H1 (cell line): Measurements from ENCODE around the gene TNRC6B.

Source experiments
- CEBPB ChIP-seq: IDR thresholded peaks from 2 replicates; pipeline ENCODE4 v1.6.1; 2012; ENCODE audit warnings: low read depth, low read length
- CTCF ChIP-seq, 3 experiments: IDR thresholded peaks; 1 replicate in 2 of 3; 2 replicates in 1 of 3; pipeline versions ENCODE4 v1.5.1 to v1.6.1; 2011; ENCODE audit warnings: low read length in 3 of 3, mild to moderate bottlenecking in 3 of 3, inconsistent platforms in 2 of 3, low read depth in 1 of 3, moderate library complexity in 1 of 3; ENCODE audit not compliant: insufficient read depth in 1 of 3; ENCODE audit errors: control extremely low read depth in 1 of 3
- EZH2 ChIP-seq: fragments of 200-600 bp; sonication (generic); IDR thresholded peaks from 2 replicates; pipeline ENCODE4 v1.7.1; 2012; ENCODE audit warnings: low read depth, mild to moderate bottlenecking, moderate library complexity, low read length, inconsistent platforms; ENCODE audit not compliant: severe bottlenecking
- PHF8 ChIP-seq: fragments of 200-600 bp; sonication (generic); conservative IDR thresholded peaks from 2 replicates; pipeline ENCODE4 v1.7.1; 2012; ENCODE audit warnings: low read depth, mild to moderate bottlenecking, inconsistent platforms, low read length, moderate library complexity
- POLR2A ChIP-seq, 2 experiments: IDR thresholded peaks; 1 replicate in 1 of 2; 2 replicates in 1 of 2; pipeline ENCODE4 v1.6.1; 2011; ENCODE audit warnings: low read depth in 2 of 2, low read length in 2 of 2, mild to moderate bottlenecking in 2 of 2; ENCODE audit errors: control extremely low read depth in 1 of 2
- POLR2AphosphoS5 ChIP-seq: IDR thresholded peaks from 2 replicates; pipeline ENCODE4 v1.6.1; 2011; ENCODE audit warnings: low read depth, low read length
- RAD21 ChIP-seq, 2 experiments: IDR thresholded peaks in 1 of 2; conservative IDR thresholded peaks in 1 of 2; 2 replicates each; pipeline ENCODE4 v1.6.1; 2011; ENCODE audit warnings: low read depth in 2 of 2, low read length in 2 of 2, improper control_type of control experiment in 1 of 2, inconsistent platforms in 1 of 2, mild to moderate bottlenecking in 1 of 2, moderate library complexity in 1 of 2
- TAF1 ChIP-seq: IDR thresholded peaks from 2 replicates; pipeline ENCODE4 v1.6.1; 2011; ENCODE audit warnings: mild to moderate bottlenecking, low read depth, low read length

GRCh38 chr22:40231618-40232313 lies 54.0 kb downstream of the TNRC6B start:
- TF ChIP-seq CTCF (IDR thresholded peaks at IDR 0.05; ENCODE audit: control extremely low read depth in 1 of 3, insufficient read depth in 1 of 3, low read depth in 1 of 3, low read length in 3 of 3), result no peak
- no peak for TF ChIP-seq RAD21 (IDR thresholded peaks at IDR 0.05 in 1 of 2, conservative IDR thresholded peaks at IDR 0.05 in 1 of 2; ENCODE audit: low read depth in 2 of 2, low read length in 2 of 2)
- TF ChIP-seq POLR2A (IDR thresholded peaks at IDR 0.05; ENCODE audit: control extremely low read depth in 1 of 2, low read depth in 2 of 2, low read length in 2 of 2), result no peak
- TF ChIP-seq POLR2AphosphoS5, result no peak
- no peak for TF ChIP-seq PHF8
- no peak for TF ChIP-seq TAF1
- no peak for TF ChIP-seq EZH2
- no peak for TF ChIP-seq CEBPB
